GM20000 (cell line): ENCODE results near the gene FBXW12.

Experiments used
- DNase-seq: peaks from one replicate; pipeline ENCODE4 v3.0.0; 2012; ENCODE audit warnings: low spot score
- TF ChIP-seq, protein P1 (sequence below): IDR thresholded peaks from 2 replicates; pipeline ENCODE4 v1.5.1; 2012; ENCODE audit warnings: mild to moderate bottlenecking, control low read depth; ENCODE audit errors: extremely low read depth, missing control alignments

The FBXW12 gene

DNA sequence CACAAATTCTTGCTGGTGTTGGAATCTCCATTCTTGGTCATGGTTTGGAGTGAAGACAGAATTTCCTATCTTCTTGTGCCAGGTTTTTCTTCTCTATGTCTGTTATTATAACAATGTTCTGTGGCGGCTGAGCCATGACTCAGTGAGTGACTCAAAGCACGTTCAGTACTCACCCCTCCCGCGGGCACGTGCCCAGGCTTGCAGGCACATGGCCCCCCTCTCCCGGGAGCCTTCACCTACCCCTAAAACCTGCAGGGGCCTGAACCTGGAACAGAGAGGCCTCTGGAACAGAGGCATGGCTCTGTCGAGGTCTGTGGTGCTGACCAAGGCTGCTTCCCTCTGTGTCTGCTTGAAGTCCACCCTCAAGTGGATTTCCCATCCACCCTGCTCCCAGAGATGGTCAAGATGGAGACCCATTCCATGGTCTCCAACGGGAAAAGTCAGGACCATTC is 30.3 kb downstream of the FBXW12 start:
- TF ChIP-seq, protein P1, sequence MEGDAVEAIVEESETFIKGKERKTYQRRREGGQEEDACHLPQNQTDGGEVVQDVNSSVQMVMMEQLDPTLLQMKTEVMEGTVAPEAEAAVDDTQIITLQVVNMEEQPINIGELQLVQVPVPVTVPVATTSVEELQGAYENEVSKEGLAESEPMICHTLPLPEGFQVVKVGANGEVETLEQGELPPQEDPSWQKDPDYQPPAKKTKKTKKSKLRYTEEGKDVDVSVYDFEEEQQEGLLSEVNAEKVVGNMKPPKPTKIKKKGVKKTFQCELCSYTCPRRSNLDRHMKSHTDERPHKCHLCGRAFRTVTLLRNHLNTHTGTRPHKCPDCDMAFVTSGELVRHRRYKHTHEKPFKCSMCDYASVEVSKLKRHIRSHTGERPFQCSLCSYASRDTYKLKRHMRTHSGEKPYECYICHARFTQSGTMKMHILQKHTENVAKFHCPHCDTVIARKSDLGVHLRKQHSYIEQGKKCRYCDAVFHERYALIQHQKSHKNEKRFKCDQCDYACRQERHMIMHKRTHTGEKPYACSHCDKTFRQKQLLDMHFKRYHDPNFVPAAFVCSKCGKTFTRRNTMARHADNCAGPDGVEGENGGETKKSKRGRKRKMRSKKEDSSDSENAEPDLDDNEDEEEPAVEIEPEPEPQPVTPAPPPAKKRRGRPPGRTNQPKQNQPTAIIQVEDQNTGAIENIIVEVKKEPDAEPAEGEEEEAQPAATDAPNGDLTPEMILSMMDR, result no peak
- DNase-seq, result peak; percentile 2

DNA sequence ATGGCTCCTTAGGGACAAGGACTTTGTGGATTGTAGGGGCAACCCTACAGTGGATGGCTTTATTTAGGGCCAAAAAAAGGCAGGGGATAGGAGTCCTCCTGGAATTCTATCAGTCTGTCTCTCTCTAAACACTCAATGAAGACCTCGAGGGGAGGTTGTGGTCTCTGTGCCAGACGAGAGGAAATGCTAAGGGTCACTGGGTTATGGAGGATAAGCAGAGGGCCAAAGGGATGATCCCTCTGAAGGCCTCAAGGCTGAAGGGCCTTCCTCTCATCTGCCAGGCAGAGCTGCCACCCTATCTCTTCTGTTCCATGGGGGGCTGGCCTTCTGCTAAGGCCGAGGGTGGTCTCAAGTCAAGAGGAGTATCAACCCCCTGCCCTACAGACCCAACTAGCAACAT is 30.9 kb downstream of the FBXW12 start:
- DNase-seq, result peak; percentile 4
- TF ChIP-seq, protein P1, result no peak

DNA sequence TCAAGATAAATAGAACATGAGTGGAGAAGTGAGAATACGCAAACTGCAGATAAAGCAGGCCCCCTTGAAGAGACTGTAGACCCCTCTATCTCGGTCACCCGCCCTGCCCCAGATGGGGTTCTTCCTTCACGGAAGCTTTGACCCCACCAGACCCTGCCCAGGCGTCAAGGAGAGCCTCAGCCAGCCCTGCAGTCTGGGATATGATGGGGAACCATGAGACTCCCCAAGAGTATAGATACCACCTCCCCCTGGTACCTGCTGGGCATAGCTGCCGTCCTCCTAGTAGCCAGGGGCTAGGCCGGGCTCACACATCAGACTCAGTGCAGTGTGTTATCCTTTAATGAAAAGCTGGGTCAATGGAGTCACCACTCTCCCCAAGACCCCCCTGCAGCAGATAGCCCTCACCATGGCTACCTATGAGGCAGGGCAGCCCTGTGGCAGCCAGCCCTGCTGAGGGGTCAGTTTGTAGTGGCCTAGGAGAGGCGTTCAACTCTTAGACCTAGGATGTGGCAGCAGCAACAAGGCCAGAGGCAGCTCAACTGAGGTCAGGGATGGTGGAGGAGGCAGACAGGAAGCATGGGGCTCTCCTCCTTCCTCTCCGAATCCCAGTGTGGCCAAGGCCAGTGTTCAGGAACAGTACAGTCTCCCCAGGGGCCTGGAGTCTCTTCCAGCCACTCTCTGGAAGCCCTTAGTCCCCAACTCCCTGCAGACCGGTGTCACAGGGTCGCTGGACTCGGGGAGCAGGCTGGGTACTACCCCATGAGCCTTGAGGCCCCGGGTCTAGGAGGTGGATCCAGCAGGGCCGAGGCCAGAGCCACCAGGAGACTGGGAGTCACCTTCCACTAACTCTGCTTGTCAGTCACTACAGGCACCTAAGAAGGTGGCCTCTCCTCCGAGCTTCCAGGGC is 31.8 kb downstream of the FBXW12 start:
- peak; percentile 3 for DNase-seq
- TF ChIP-seq, protein P1, result no peak

DNA sequence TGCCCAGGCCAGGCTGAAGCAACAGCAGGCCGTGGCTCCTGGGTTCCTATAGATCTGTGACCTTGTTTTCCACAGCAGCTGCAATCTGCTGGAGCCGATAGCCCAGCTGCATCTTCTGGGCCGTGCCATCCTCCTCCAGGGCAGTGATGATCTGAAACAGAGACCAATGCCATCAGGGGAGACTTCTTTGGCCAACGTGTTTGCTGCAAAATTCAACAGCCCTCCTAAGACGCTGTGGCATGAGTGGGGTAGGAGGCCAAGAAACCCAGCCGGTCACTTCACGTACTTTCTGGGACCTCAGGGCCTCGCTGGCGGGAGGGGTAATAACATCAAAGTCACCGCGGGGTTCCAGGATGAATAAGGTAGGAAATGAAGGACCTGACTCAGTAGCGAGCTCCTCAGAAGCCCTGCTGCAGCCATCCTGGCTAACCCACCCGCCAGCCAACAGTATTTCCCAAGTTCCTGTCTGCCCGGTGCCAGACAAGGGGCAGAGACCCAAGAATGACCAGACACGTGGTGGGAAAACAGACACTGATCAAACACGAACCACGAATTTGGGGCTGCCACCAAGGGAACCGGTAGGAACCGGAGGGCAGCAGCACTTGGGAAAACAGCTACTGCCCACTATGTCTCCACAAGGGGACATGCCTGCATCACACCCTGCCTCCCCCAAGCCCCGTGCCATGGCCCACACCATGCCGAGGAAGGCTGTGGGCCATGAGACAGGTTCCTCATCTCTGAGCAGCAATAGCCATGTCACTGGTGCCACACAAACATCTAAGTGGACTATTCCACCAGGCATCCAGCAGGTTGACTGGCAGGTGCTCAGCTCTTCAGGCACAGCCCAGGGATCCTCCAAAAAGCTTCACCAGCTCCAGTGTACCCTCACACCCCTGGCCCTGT is 32.7 kb downstream of the FBXW12 start:
- TF ChIP-seq, protein P1, result no peak
- peak; percentile 1 for DNase-seq

DNA sequence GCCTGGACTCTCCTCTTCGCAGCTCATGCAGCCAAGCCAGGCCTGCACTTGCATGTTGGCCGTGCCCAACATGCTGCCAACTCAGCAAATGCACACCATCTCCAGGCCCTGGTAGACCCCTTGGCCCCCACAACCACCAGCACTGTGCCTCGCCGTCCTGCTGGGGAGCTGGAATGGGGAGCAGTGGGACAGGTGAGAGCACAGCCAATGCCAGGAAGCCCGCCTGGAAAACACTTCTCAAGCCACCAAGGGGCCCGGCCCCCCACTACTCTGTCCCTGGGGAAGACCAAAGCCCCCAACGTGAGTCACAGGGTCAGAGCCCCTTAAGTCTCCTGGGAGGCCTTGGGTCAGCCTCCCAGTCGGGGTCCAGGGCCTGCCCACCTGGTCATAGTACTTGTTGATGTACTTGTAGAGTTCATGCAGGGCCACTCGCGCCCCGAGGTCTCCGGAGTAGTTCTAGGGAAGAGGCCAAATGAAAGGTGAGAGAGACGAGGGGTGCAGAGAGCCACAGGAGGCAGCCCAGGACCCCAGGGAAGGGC is 33.4 kb downstream of the FBXW12 start:
- DNase-seq, result peak; percentile 2
- TF ChIP-seq, protein P1, result no peak

DNA sequence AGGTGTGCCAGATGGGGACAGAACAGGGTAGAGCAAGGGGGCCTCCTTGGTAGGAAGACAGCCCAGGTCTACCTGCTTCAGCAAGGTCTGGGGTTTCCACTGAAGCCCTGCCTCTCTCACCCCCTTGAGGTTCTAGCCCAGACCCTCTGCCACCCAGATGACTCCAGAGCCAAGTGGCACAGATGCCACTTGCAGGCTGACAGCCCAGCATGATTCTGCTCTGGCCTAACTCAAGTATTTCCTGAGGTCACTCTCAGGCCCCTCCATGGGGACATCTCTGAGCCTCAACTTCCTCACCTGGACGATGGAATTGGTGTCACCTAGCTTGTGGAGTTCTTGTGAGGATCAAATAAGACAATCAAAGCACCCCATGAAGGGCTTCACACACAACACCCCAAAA is 34.0 kb downstream of the FBXW12 start:
- peak; percentile 8 for DNase-seq
- TF ChIP-seq, protein P1, result no peak
